WTC11 (cell line): ENCODE results near the gene DCAF6. TPM values are rescaled to one million over a fixed set of nuclear protein-coding genes. Genes with fewer than 3 reads are reported as not detected.

ENCODE experiments used
- ATAC-seq: fragments of 200-7000 bp; cut with Tn5 transposase; 2 replicates; pipeline ENCODE4 v1.10.0; 2021; ENCODE audit warnings: mild to moderate bottlenecking, moderate library complexity
- CTCF ChIA-PET: fragments of 300-600 bp; sonication (Branson Sonifier 250); formaldehyde crosslinking; loops from one replicate; lab custom pipeline; 2021; ENCODE audit warnings: antibody characterized with exemption; lab: Charles Lee
- POLR2A ChIA-PET: fragments of 350-600 bp; sonication (Branson Sonifier 250); formaldehyde crosslinking; loops from one replicate; lab custom pipeline; 2021; ENCODE audit warnings: antibody characterized with exemption; lab: Charles Lee
- DNase-seq: peaks from one replicate; pipeline ENCODE4 v3.0.0; 2021; ENCODE audit warnings: low spot score
- H3K27ac Mint-ChIP-seq: 2 replicates; pipeline ENCODE4 v1.8.0; 2021; ENCODE audit warnings: mixed read lengths
- H3K27me3 Mint-ChIP-seq: 2 replicates; pipeline ENCODE4 v1.8.0; 2021; ENCODE audit warnings: low read depth, mild to moderate bottlenecking, moderate library complexity, mixed read lengths
- H3K36me3 Mint-ChIP-seq: 2 replicates; pipeline ENCODE4 v1.8.0; 2021; ENCODE audit warnings: mixed read lengths
- H3K4me1 Mint-ChIP-seq: 2 replicates; pipeline ENCODE4 v1.8.0; 2022; ENCODE audit warnings: mixed read lengths
- H3K4me3 Mint-ChIP-seq: 2 replicates; pipeline ENCODE4 v1.8.0; 2021; ENCODE audit warnings: mild to moderate bottlenecking, moderate library complexity, mixed read lengths
- H3K9me3 Mint-ChIP-seq: 2 replicates; pipeline ENCODE4 v1.8.0; 2021; ENCODE audit warnings: mixed read lengths
- CBFB ChIP-seq: sonication (generic); formaldehyde crosslinking; IDR thresholded peaks from 2 replicates; pipeline ENCODE4 v1.8.1; 2022; ENCODE audit warnings: mild to moderate bottlenecking, low read depth, missing genetic modification reagents
- CDX4 ChIP-seq: fragments of 250-450 bp; sonication (Bioruptor Pico); IDR thresholded peaks from 2 replicates; pipeline ENCODE4 v1.9.0; 2021; ENCODE audit warnings: moderate library complexity, mild to moderate bottlenecking, inconsistent platforms, borderline replicate concordance
- CTCF ChIP-seq: fragments of 200-600 bp; IDR thresholded peaks from 2 replicates; pipeline ENCODE4 v1.8.0; 2022; ENCODE audit warnings: antibody characterized with exemption
- FOXK1 ChIP-seq: sonication (generic); formaldehyde crosslinking; IDR thresholded peaks from 2 replicates; pipeline ENCODE4 v1.8.0; 2022; ENCODE audit warnings: mild to moderate bottlenecking, moderate library complexity, missing genetic modification reagents
- HMGA2 ChIP-seq: fragments of 250-450 bp; sonication (Bioruptor Pico); IDR thresholded peaks from 2 replicates; pipeline ENCODE4 v1.4.0; 2021; ENCODE audit warnings: mild to moderate bottlenecking, moderate library complexity
- MYBL2 ChIP-seq: sonication (generic); formaldehyde crosslinking; IDR thresholded peaks from 2 replicates; pipeline ENCODE4 v1.8.1; 2023; ENCODE audit warnings: mild to moderate bottlenecking, moderate library complexity, missing genetic modification reagents
- OVOL2 ChIP-seq: fragments of 250-450 bp; sonication (Bioruptor Pico); IDR thresholded peaks from 2 replicates; pipeline ENCODE4 v1.9.0; 2021; ENCODE audit warnings: mild to moderate bottlenecking, borderline replicate concordance
- RELA ChIP-seq: sonication (generic); formaldehyde crosslinking; IDR thresholded peaks from 2 replicates; pipeline ENCODE4 v1.8.1; 2022; ENCODE audit warnings: missing genetic modification reagents, mild to moderate bottlenecking, borderline replicate concordance
- RORB ChIP-seq: fragments of 250-450 bp; sonication (Bioruptor Pico); IDR thresholded peaks from 2 replicates; pipeline ENCODE4 v1.9.0; 2021; ENCODE audit warnings: mild to moderate bottlenecking
- SMAD3 ChIP-seq: sonication (generic); formaldehyde crosslinking; IDR thresholded peaks from 2 replicates; pipeline ENCODE4 v1.8.0; 2022; ENCODE audit warnings: missing genetic modification reagents, mild to moderate bottlenecking, borderline replicate concordance
- USF1 ChIP-seq: sonication (generic); formaldehyde crosslinking; IDR thresholded peaks from 2 replicates; pipeline ENCODE4 v1.8.0; 2022; ENCODE audit warnings: mild to moderate bottlenecking, missing genetic modification reagents
- USF2 ChIP-seq: sonication (generic); formaldehyde crosslinking; IDR thresholded peaks from 2 replicates; pipeline ENCODE4 v1.8.1; 2023; ENCODE audit warnings: mild to moderate bottlenecking, missing genetic modification reagents, moderate library complexity
- ZBTB21 ChIP-seq: sonication (generic); formaldehyde crosslinking; IDR thresholded peaks from 2 replicates; pipeline ENCODE4 v1.8.1; 2023; ENCODE audit warnings: mild to moderate bottlenecking, missing genetic modification reagents, borderline replicate concordance
- ZNF138 ChIP-seq: sonication (generic); formaldehyde crosslinking; conservative IDR thresholded peaks from 2 replicates; pipeline ENCODE4 v1.8.1; 2022; ENCODE audit warnings: mild to moderate bottlenecking, moderate library complexity, missing genetic modification reagents
- ZNF219 ChIP-seq: sonication (generic); formaldehyde crosslinking; IDR thresholded peaks from 2 replicates; pipeline ENCODE4 v1.8.0; 2023; ENCODE audit warnings: missing genetic modification reagents, mild to moderate bottlenecking, borderline replicate concordance
- ZNF232 ChIP-seq: sonication (generic); formaldehyde crosslinking; IDR thresholded peaks from 2 replicates; pipeline ENCODE4 v1.8.0; 2022; ENCODE audit warnings: mild to moderate bottlenecking, missing genetic modification reagents
- ZNF671 ChIP-seq: fragments of 250-450 bp; sonication (Bioruptor Pico); IDR thresholded peaks from 2 replicates; pipeline ENCODE4 v1.8.0; 2021; ENCODE audit warnings: mild to moderate bottlenecking
- total RNA-seq: library from RNA; stranded (reverse); gene quantifications from 3 replicates; pipeline ENCODE4 v1.2.3, GENCODE V29; 2021
- TF ChIP-seq, protein P1 (sequence below): sonication (generic); formaldehyde crosslinking; IDR thresholded peaks from 2 replicates; pipeline ENCODE4 v1.8.1; 2022; ENCODE audit warnings: mild to moderate bottlenecking, moderate library complexity, missing genetic modification reagents
- TF ChIP-seq, protein P2 (sequence below): fragments of 250-450 bp; sonication (Bioruptor Pico); IDR thresholded peaks from 2 replicates; pipeline ENCODE4 v1.9.0; 2021; ENCODE audit warnings: mild to moderate bottlenecking, borderline replicate concordance

DCAF6 gene
- total RNA-seq, 1 experiment from 2014 or later: 13.5 TPM

- DNase-seq (no peak), ATAC-seq (no peak)
- CTCF ChIA-PET: interaction anchor here (1.1 to 1.3 kb wide), 2 partner anchors 51 to 127 kb away, joined by 3 read pairs; no protein-coding TSS in a partner anchor
- Mint-ChIP-seq H3K4me3 (no peak overlapping the region), H3K9me3 (peaks cover 1% of the 10 kb centered on the region; the same call in 1 of the 2 replicates), H3K36me3 (peaks cover 46% of the 10 kb centered on the region), H3K4me1 (no peaks in the 10 kb centered on the region), H3K27me3 (no peaks in the 10 kb centered on the region), H3K27ac (no peak overlapping the region; the same call in 1 of the 2 replicates)
- TF ChIP-seq CDX4 (CRISPR knock-in tag) (no peak), MYBL2 (CRISPR knock-in tag) (no peak), OVOL2 (CRISPR knock-in tag) (no peak), ZNF138 (CRISPR knock-in tag) (no peak), USF1 (CRISPR knock-in tag) (no peak)
- TF ChIP-seq, protein P1, sequence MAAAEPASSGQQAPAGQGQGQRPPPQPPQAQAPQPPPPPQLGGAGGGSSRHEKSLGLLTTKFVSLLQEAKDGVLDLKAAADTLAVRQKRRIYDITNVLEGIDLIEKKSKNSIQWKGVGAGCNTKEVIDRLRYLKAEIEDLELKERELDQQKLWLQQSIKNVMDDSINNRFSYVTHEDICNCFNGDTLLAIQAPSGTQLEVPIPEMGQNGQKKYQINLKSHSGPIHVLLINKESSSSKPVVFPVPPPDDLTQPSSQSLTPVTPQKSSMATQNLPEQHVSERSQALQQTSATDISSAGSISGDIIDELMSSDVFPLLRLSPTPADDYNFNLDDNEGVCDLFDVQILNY: no peak
- POLR2A ChIA-PET: no interaction called here
Observed at GRCh38 chr1:167955915-167956314, 19.4 kb downstream of the DCAF6 start.

DNA sequence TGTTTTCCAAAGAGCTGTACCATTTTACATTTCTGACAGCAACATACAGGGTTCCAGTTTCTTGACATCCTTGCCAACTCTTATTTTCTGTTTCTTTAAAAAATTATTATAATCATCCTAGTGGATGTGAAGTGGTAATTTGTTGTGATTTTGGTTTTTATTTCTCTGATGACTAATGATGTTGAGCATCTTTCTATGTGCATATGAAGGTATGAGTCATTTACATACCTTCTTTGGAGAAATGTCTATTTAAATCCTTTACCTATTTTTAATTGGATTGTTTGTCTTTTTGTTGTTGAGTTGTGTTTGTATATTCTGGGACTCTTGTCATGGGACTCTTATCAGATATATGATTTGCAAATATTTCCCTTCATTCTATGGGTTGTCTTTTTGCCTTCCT is 21.2 kb downstream of the DCAF6 start:
- DNase-seq (no peak), ATAC-seq (no peak)
- CTCF ChIA-PET: no interaction called here
- Mint-ChIP-seq H3K27me3 (no peaks in the 10 kb centered on the region), H3K27ac (no peak overlapping the region), H3K4me3 (no peak overlapping the region), H3K4me1 (no peaks in the 10 kb centered on the region), H3K9me3 (peaks cover 6% of the 10 kb centered on the region; the same call in 1 of the 2 replicates), H3K36me3 (peaks cover 35% of the 10 kb centered on the region)
- POLR2A ChIA-PET: no interaction called here
- TF ChIP-seq RORB (CRISPR knock-in tag) (no peak), CTCF (no peak), CBFB (CRISPR knock-in tag) (no peak), HMGA2 (no peak), ZBTB21 (CRISPR knock-in tag) (no peak)
- TF ChIP-seq, protein P1: no peak

- DNase-seq (no peak), ATAC-seq (no peak)
- no peak overlapping the region for H3K27ac Mint-ChIP-seq
- POLR2A ChIA-PET: no interaction called here
- CTCF ChIA-PET: no interaction called here
- H3K4me3 Mint-ChIP-seq: no peak overlapping the region
- peaks cover 6% of the 10 kb centered on the region; the same call in 1 of the 2 replicates for H3K9me3 Mint-ChIP-seq
- no peaks in the 10 kb centered on the region for H3K27me3 Mint-ChIP-seq
- H3K4me1 Mint-ChIP-seq: no peaks in the 10 kb centered on the region
- H3K36me3 Mint-ChIP-seq: peaks cover 13% of the 10 kb centered on the region
- TF ChIP-seq CDX4 (CRISPR knock-in tag): no peak
- TF ChIP-seq ZNF219: no peak
- no peak for TF ChIP-seq ZNF671 (CRISPR knock-in tag)
- TF ChIP-seq, protein P2, sequence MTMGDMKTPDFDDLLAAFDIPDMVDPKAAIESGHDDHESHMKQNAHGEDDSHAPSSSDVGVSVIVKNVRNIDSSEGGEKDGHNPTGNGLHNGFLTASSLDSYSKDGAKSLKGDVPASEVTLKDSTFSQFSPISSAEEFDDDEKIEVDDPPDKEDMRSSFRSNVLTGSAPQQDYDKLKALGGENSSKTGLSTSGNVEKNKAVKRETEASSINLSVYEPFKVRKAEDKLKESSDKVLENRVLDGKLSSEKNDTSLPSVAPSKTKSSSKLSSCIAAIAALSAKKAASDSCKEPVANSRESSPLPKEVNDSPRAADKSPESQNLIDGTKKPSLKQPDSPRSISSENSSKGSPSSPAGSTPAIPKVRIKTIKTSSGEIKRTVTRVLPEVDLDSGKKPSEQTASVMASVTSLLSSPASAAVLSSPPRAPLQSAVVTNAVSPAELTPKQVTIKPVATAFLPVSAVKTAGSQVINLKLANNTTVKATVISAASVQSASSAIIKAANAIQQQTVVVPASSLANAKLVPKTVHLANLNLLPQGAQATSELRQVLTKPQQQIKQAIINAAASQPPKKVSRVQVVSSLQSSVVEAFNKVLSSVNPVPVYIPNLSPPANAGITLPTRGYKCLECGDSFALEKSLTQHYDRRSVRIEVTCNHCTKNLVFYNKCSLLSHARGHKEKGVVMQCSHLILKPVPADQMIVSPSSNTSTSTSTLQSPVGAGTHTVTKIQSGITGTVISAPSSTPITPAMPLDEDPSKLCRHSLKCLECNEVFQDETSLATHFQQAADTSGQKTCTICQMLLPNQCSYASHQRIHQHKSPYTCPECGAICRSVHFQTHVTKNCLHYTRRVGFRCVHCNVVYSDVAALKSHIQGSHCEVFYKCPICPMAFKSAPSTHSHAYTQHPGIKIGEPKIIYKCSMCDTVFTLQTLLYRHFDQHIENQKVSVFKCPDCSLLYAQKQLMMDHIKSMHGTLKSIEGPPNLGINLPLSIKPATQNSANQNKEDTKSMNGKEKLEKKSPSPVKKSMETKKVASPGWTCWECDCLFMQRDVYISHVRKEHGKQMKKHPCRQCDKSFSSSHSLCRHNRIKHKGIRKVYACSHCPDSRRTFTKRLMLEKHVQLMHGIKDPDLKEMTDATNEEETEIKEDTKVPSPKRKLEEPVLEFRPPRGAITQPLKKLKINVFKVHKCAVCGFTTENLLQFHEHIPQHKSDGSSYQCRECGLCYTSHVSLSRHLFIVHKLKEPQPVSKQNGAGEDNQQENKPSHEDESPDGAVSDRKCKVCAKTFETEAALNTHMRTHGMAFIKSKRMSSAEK: no peak
- no peak for TF ChIP-seq HMGA2
- no peak for TF ChIP-seq RELA (CRISPR knock-in tag)
- TF ChIP-seq USF2 (CRISPR knock-in tag): no peak
- no peak for TF ChIP-seq CBFB (CRISPR knock-in tag)
- no peak for TF ChIP-seq FOXK1
- TF ChIP-seq ZNF232 (CRISPR knock-in tag): no peak
- TF ChIP-seq SMAD3 (CRISPR knock-in tag): no peak
Observed at GRCh38 chr1:167964646-167965045, 28.2 kb downstream of the DCAF6 start.
